ENCODE measurements around the gene PRRG1.

The PRRG1 gene

DNA sequence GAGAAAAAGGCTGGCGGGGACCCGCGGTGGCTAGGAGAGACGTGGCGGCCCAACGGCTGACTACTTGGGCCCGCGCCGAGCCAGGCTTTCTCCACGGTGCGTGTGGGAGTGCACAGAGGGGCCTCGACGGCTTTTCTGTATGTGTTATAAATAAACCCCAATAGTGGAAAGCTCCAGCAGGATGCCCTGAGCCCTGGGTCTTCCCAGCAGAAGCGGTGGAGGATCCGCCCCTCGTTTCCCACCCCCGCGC, 268 bp upstream of the PRRG1 start:
- H3K23ac ChIP-seq (ENCODE audit: low read length), result no peak overlapping the region
- peak in 1 of 2 donors; percentile 38 for DNase-seq
- H3K18ac ChIP-seq (ENCODE audit: low read length), result no peak overlapping the region
- WGBS (ENCODE audit: extremely low coverage, insufficient coverage, insufficient read length), result no CpG with 5 or more reads among the region's 18 CpGs
- peak overlapping the region; percentile 72 for H3K4me3 ChIP-seq (ENCODE audit: low read depth, low read length)
- no peak overlapping the region for H3K14ac ChIP-seq (ENCODE audit: low read length)
- no peak overlapping the region for H4K8ac ChIP-seq (ENCODE audit: low read depth, low read length)
- no peak overlapping the region for H4K91ac ChIP-seq (ENCODE audit: low read depth, low read length)
- no peak overlapping the region for H2BK120ac ChIP-seq (ENCODE audit: insufficient read depth, low read length, poor library complexity)
- H3K79me1 ChIP-seq (ENCODE audit: low read length), result peaks cover 6% of the 10 kb centered on the region
- peak overlapping the region; percentile 21 for H3K27ac ChIP-seq (ENCODE audit: low read depth, low read length)
- H3K9me3 ChIP-seq (ENCODE audit: insufficient read depth, low read depth, low read length), result no peaks in the 10 kb centered on the region
- H3K4me2 ChIP-seq (ENCODE audit: low read length), result peak overlapping the region; percentile 73
- H3K9ac ChIP-seq (ENCODE audit: low read length), result no peak overlapping the region
- H3K79me2 ChIP-seq (ENCODE audit: control insufficient read depth, insufficient read depth, low read length, poor library complexity), result peaks cover 4% of the 10 kb centered on the region
- H2BK12ac ChIP-seq (ENCODE audit: low read length), result no peak overlapping the region
- H3K36me3 ChIP-seq (ENCODE audit: control insufficient read depth in 1 of 2, insufficient read depth in 2 of 2, low read length in 2 of 2), result no peaks in the 10 kb centered on the region
- no peak overlapping the region for H3K4ac ChIP-seq (ENCODE audit: low read depth, low read length)
- peaks cover 0 to 1% of the 10 kb centered on the region in 2 experiments for H3K4me1 ChIP-seq (ENCODE audit: control insufficient read depth in 1 of 2, insufficient read depth in 2 of 2, low read length in 2 of 2)
- no peaks in the 10 kb centered on the region for H3K27me3 ChIP-seq (ENCODE audit: insufficient read depth, low read length)
- H2AFZ ChIP-seq (ENCODE audit: insufficient read depth, low read length, poor library complexity), result peak overlapping the region; percentile 45
- H2AK5ac ChIP-seq (ENCODE audit: low read length), result no peak overlapping the region
- no peak overlapping the region for H4K12ac ChIP-seq (ENCODE audit: low read depth, low read length)
- no peak overlapping the region for H2BK5ac ChIP-seq (ENCODE audit: low read depth, low read length, poor library complexity)

DNA sequence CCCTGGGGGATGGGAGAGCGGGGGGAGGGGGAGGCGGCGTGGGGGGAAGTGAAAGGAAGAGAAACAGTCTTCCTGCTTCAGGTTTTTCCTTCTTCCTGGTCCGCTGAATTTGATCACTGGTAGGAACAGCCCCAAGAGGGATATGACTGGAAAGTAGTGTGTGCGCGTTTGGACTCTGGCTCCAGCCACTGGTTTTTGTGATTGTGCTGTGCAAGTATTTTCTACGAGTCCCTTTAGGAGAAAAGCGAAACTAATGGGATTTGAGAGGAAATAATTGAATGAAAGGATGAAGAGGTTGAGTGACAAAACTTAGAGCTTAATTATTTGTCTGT, 836 bp downstream of the PRRG1 start:
- peak overlapping the region; percentile 87 for H3K4me2 ChIP-seq (ENCODE audit: low read length)
- no peaks in the 10 kb centered on the region for H3K27me3 ChIP-seq (ENCODE audit: insufficient read depth, low read length)
- H3K36me3 ChIP-seq (ENCODE audit: control insufficient read depth in 1 of 2, insufficient read depth in 2 of 2, low read length in 2 of 2), result no peaks in the 10 kb centered on the region
- no peak overlapping the region for H3K23ac ChIP-seq (ENCODE audit: low read length)
- H3K9me3 ChIP-seq (ENCODE audit: insufficient read depth, low read depth, low read length), result no peaks in the 10 kb centered on the region
- H2BK5ac ChIP-seq (ENCODE audit: low read depth, low read length, poor library complexity), result no peak overlapping the region
- no peak overlapping the region for H4K12ac ChIP-seq (ENCODE audit: low read depth, low read length)
- peak overlapping the region; percentile 86 for H3K27ac ChIP-seq (ENCODE audit: low read depth, low read length)
- H2BK12ac ChIP-seq (ENCODE audit: low read length), result no peak overlapping the region
- H3K4me1 ChIP-seq (ENCODE audit: control insufficient read depth in 1 of 2, insufficient read depth in 2 of 2, low read length in 2 of 2), result peaks cover 0 to 1% of the 10 kb centered on the region in 2 experiments
- peak overlapping the region; percentile 63 for H4K91ac ChIP-seq (ENCODE audit: low read depth, low read length)
- H2AK5ac ChIP-seq (ENCODE audit: low read length), result no peak overlapping the region
- H3K79me2 ChIP-seq (ENCODE audit: control insufficient read depth, insufficient read depth, low read length, poor library complexity), result peaks cover 4% of the 10 kb centered on the region
- H4K8ac ChIP-seq (ENCODE audit: low read depth, low read length), result peak overlapping the region; percentile 60
- H3K18ac ChIP-seq (ENCODE audit: low read length), result peak overlapping the region; percentile 71
- H3K9ac ChIP-seq (ENCODE audit: low read length), result no peak overlapping the region
- peak in 1 of 2 donors; percentile 17 for DNase-seq
- H3K4me3 ChIP-seq (ENCODE audit: low read depth, low read length), result peak overlapping the region; percentile 91
- no peak overlapping the region for H3K14ac ChIP-seq (ENCODE audit: low read length)
- H2AFZ ChIP-seq (ENCODE audit: insufficient read depth, low read length, poor library complexity), result no peak overlapping the region
- H2BK120ac ChIP-seq (ENCODE audit: insufficient read depth, low read length, poor library complexity), result no peak overlapping the region
- H3K79me1 ChIP-seq (ENCODE audit: low read length), result peaks cover 6% of the 10 kb centered on the region
- no peak overlapping the region for H3K4ac ChIP-seq (ENCODE audit: low read depth, low read length)
- no CpG with 5 or more reads among the region's 8 CpGs for WGBS (ENCODE audit: extremely low coverage, insufficient coverage, insufficient read length)

DNA sequence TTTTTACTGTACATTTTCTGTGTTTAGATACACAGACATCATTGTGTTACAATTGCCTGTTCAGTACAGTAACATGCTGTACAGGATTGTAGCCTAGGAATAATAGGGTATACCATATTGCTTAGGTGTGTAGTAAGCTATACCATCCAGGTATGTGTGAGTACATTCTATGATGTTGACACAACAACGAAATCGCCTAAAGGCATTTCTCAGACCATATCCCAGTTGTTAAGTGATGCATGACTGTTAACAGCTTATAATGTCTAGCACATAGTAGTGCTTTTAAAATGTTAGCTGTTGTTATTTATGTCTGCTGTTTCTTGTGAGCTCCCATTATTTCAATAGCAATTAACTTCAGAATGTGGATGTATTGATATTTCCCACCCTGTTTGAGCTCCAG, 4.5 kb downstream of the PRRG1 start:
- Histone ChIP-seq H4K8ac (ENCODE audit: low read depth, low read length) (no peak overlapping the region), H3K9me3 (ENCODE audit: insufficient read depth, low read depth, low read length) (no peaks in the 10 kb centered on the region), H3K4me1 (ENCODE audit: control insufficient read depth in 1 of 2, insufficient read depth in 2 of 2, low read length in 2 of 2) (no peaks in the 10 kb centered on the region), H2AFZ (ENCODE audit: insufficient read depth, low read length, poor library complexity) (no peak overlapping the region), H3K23ac (ENCODE audit: low read length) (no peak overlapping the region), H2BK5ac (ENCODE audit: low read depth, low read length, poor library complexity) (no peak overlapping the region), H3K27me3 (ENCODE audit: insufficient read depth, low read length) (no peaks in the 10 kb centered on the region), H3K14ac (ENCODE audit: low read length) (no peak overlapping the region), H2BK12ac (ENCODE audit: low read length) (no peak overlapping the region), H3K79me2 (ENCODE audit: control insufficient read depth, insufficient read depth, low read length, poor library complexity) (peaks cover 4% of the 10 kb centered on the region), H3K27ac (ENCODE audit: low read depth, low read length) (no peak overlapping the region), H2BK120ac (ENCODE audit: insufficient read depth, low read length, poor library complexity) (no peak overlapping the region), H3K36me3 (ENCODE audit: control insufficient read depth in 1 of 2, insufficient read depth in 2 of 2, low read length in 2 of 2) (no peaks in the 10 kb centered on the region), H2AK5ac (ENCODE audit: low read length) (no peak overlapping the region), H3K79me1 (ENCODE audit: low read length) (peaks cover 6% of the 10 kb centered on the region), H3K4me2 (ENCODE audit: low read length) (no peak overlapping the region), H3K9ac (ENCODE audit: low read length) (no peak overlapping the region), H3K4ac (ENCODE audit: low read depth, low read length) (no peak overlapping the region), H4K91ac (ENCODE audit: low read depth, low read length) (no peak overlapping the region), H4K12ac (ENCODE audit: low read depth, low read length) (no peak overlapping the region), H3K18ac (ENCODE audit: low read length) (no peak overlapping the region), H3K4me3 (ENCODE audit: low read depth, low read length) (no peak overlapping the region)
- no CpG with 5 or more reads among the region's 2 CpGs for WGBS (ENCODE audit: extremely low coverage, insufficient coverage, insufficient read length)
- peak; percentile 9 to 75 for DNase-seq

DNA sequence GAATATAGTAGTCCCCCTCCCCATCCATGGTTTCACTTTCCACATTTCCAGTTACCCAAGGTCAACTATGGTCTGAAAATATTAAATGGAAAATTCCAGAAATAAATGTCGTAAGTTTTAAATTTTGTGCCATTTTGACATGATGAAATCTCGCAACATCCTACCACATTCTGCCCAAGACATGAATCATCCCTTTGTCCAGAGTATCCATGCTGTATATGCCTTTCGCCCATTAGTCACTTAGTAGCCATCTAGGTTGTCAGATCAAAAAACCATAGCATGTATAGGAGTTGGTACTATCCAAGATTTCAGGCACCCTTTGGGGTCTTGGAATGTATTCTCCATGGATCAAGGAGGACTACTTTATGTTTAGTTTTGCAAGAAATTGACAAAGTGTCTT, 8.3 kb downstream of the PRRG1 start:
- Histone ChIP-seq H3K27me3 (ENCODE audit: insufficient read depth, low read length) (no peaks in the 10 kb centered on the region), H3K23ac (ENCODE audit: low read length) (no peak overlapping the region), H3K27ac (ENCODE audit: low read depth, low read length) (no peak overlapping the region), H3K4me3 (ENCODE audit: low read depth, low read length) (no peak overlapping the region), H3K14ac (ENCODE audit: low read length) (no peak overlapping the region), H3K79me1 (ENCODE audit: low read length) (no peaks in the 10 kb centered on the region), H4K8ac (ENCODE audit: low read depth, low read length) (no peak overlapping the region), H3K36me3 (ENCODE audit: control insufficient read depth in 1 of 2, insufficient read depth in 2 of 2, low read length in 2 of 2) (no peaks in the 10 kb centered on the region), H4K91ac (ENCODE audit: low read depth, low read length) (no peak overlapping the region), H3K4me2 (ENCODE audit: low read length) (no peak overlapping the region), H3K4ac (ENCODE audit: low read depth, low read length) (no peak overlapping the region), H3K4me1 (ENCODE audit: control insufficient read depth in 1 of 2, insufficient read depth in 2 of 2, low read length in 2 of 2) (no peaks in the 10 kb centered on the region), H3K79me2 (ENCODE audit: control insufficient read depth, insufficient read depth, low read length, poor library complexity) (no peaks in the 10 kb centered on the region), H2AFZ (ENCODE audit: insufficient read depth, low read length, poor library complexity) (no peak overlapping the region), H3K9ac (ENCODE audit: low read length) (no peak overlapping the region), H2BK12ac (ENCODE audit: low read length) (no peak overlapping the region), H2BK120ac (ENCODE audit: insufficient read depth, low read length, poor library complexity) (no peak overlapping the region), H2AK5ac (ENCODE audit: low read length) (no peak overlapping the region), H3K18ac (ENCODE audit: low read length) (no peak overlapping the region), H3K9me3 (ENCODE audit: insufficient read depth, low read depth, low read length) (no peaks in the 10 kb centered on the region), H4K12ac (ENCODE audit: low read depth, low read length) (no peak overlapping the region), H2BK5ac (ENCODE audit: low read depth, low read length, poor library complexity) (no peak overlapping the region)
- WGBS (ENCODE audit: extremely low coverage, insufficient coverage, insufficient read length), result no CpG with 5 or more reads among the region's 3 CpGs
- no peak for DNase-seq

DNA sequence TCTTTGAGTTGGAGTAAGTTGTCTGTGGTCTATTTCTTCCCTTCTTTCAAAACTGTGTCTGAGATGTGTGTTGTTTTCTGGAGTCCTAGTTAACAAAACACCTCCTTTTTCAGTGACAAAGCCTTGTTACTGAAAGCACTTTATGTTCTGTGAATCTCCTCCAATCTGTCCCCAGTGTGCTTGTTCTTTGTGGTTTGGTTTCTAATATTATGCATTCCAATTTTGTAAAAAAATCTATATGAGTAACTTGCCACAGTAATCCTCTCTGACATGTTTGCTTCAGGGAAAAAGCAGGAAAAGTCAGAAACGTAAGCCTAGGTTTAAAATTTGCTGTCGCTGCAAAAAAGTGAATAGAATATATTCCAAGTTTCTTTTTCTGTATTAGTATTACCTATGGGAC, 12.4 kb downstream of the PRRG1 start:
- Histone ChIP-seq H4K8ac (ENCODE audit: low read depth, low read length) (no peak overlapping the region), H3K4me3 (ENCODE audit: low read depth, low read length) (no peak overlapping the region), H3K27me3 (ENCODE audit: insufficient read depth, low read length) (no peaks in the 10 kb centered on the region), H2AFZ (ENCODE audit: insufficient read depth, low read length, poor library complexity) (no peak overlapping the region), H3K9me3 (ENCODE audit: insufficient read depth, low read depth, low read length) (no peaks in the 10 kb centered on the region), H3K9ac (ENCODE audit: low read length) (no peak overlapping the region), H3K23ac (ENCODE audit: low read length) (no peak overlapping the region), H3K4me1 (ENCODE audit: control insufficient read depth in 1 of 2, insufficient read depth in 2 of 2, low read length in 2 of 2) (no peaks in the 10 kb centered on the region), H2AK5ac (ENCODE audit: low read length) (no peak overlapping the region), H3K14ac (ENCODE audit: low read length) (no peak overlapping the region), H3K4me2 (ENCODE audit: low read length) (no peak overlapping the region), H2BK120ac (ENCODE audit: insufficient read depth, low read length, poor library complexity) (no peak overlapping the region), H4K12ac (ENCODE audit: low read depth, low read length) (no peak overlapping the region), H3K79me2 (ENCODE audit: control insufficient read depth, insufficient read depth, low read length, poor library complexity) (no peaks in the 10 kb centered on the region), H3K4ac (ENCODE audit: low read depth, low read length) (no peak overlapping the region), H2BK12ac (ENCODE audit: low read length) (no peak overlapping the region), H4K91ac (ENCODE audit: low read depth, low read length) (no peak overlapping the region), H3K36me3 (ENCODE audit: control insufficient read depth in 1 of 2, insufficient read depth in 2 of 2, low read length in 2 of 2) (no peaks in the 10 kb centered on the region), H3K79me1 (ENCODE audit: low read length) (no peaks in the 10 kb centered on the region), H3K27ac (ENCODE audit: low read depth, low read length) (no peak overlapping the region), H2BK5ac (ENCODE audit: low read depth, low read length, poor library complexity) (no peak overlapping the region), H3K18ac (ENCODE audit: low read length) (no peak overlapping the region)
- DNase-seq, result no peak
- WGBS (ENCODE audit: extremely low coverage, insufficient coverage, insufficient read length), result no CpG with 5 or more reads among the region's 2 CpGs
